HG03060 (cell line): Measurements from ENCODE around the gene CLCNKB.

Experiments used
- ATAC-seq: cut with Tn5 transposase; IDR thresholded peaks from one replicate; pipeline ENCODE4 v1.9.1; 2021; ENCODE audit warnings: low read depth, moderate number of reproducible peaks; ENCODE audit not compliant: unreplicated experiment

CLCNKB gene

DNA sequence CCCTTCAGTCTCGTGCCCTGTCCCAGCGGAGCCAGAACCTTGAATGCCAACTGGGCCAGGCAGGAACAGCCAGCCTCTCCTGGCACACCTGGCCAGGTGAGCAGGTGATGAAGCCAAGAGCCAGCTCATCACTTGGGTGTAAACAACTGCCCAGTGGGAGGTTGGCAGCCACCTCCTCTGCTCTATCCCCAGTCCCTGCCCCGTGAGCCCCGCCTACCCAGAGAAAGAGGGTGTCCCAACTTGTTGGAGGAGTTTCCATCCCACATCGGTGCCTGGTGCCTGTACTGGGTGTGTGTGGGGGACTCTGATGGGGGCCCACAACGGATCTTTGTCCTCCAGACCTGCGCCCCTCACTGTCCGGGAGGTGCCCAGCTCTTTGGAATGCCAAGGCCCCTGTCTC, 47.7 kb downstream of the CLCNKB start:
- no peak for ATAC-seq

DNA sequence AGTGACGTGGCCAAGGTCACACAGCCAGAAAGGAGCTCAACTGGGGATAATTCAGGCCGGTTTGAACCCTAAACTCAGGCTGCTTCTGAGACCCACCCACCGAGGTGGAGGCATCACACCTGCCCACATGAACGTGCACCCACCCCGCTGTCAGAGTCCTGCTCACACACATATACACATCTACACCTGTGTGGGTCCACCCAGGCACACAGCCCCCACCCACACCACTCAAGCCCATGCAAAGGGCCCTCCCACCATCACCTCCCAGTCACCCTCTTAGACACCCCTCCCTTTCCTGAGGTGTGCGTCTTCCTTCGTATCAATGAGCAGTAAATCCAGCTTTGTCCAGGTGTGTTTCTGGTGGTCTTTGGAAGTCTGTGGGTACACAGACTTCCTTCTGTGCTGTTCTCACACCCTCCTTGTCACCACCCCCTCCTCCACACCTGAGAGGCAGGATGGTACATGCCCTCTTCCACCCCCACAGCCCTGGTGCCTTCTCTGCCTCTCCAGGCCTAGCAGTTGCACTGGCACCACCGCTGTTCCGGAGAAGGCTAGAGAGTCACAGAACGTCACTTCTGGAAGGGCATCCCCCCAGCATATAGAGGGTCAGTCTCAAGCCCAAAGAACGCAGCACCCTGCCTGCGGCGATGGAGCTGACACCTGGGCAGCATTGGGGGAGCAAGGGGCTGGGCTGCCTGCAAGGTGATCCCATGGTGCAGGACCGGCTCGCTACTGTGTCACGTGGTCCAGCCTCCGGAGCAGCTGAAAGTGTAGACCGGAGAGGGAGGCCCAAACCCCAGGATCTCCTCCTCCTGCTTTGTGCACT, 48.7 kb downstream of the CLCNKB start:
- no peak for ATAC-seq

DNA sequence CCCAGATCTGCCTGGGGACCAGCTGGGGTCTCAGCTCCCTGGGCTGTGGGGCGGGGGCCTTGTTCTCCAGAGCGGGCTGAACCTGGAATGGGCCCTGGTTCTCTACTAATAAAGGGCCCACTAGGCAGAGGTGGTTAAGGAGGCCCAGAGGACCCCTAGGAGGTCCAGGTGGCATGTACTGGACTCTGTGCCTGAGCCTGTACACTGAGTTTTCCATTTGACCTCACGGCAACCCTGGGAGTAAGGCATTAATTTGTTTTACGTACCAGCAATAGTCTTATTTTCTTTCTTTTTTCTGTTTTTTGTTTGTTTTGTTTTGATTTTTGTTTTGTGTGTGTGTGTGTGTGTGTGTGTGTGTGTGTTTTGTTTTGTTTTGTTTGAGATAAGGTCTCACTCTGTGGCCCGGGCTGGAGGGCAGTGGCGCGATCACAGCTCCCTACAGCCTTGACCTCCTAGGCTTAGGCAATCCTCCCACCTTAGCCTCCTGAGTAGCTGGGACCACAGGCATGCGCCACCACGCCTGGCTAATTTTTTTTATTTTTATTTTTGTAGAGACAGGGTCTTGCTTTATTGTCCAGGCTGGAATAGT, 49.4 kb downstream of the CLCNKB start:
- no peak for ATAC-seq

DNA sequence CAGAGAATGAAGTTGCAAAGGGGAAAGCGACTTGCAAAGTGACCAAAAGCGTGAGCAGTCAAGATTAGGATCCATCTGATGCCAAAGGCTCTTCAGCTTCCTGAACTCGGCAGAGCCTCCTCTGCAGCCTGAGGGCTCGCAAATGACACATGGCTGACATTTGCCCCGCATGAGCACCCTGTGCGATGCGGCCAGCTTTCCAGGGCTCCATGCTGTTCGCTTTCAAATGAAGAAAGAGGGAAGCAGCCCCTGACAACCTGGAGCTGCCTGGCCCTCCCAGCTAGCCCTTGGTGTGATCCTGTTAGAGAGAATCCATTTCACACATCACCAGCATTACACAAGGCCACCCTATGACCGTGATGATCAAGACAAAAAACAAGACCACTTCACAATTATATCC, 50.0 kb downstream of the CLCNKB start:
- no peak for ATAC-seq

DNA sequence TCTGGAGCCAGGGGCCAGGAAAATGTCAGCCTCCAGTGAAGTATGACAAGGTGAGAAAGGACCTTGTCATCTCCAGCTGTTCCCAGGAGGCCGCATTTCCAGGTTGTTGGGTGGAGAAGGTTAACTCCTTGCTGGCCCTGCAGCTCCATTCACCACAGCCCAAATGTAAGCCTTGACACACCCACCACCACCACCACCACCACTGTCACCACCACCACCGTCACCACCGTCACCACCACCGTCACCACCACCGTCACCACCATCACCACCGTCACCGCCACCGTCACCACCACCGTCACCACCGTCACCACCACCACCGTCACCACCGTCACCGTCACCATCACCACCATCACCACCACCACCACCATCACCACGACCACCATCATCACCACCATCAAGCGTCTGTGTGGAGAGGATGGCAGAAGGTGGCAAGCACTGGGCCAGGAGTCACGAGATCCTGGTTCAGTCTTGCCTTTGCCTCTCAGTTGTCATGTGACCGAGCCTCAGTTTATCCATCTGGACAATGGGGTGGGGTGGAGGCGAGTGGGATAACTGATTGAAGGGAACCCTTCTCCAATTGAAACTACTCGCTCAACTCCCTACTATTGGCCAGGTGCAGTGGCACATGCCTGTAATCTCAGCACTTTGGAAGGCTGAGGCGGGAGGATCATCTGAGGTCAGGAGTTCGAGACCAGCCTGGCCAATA, 51.0 kb downstream of the CLCNKB start:
- ATAC-seq: no peak

DNA sequence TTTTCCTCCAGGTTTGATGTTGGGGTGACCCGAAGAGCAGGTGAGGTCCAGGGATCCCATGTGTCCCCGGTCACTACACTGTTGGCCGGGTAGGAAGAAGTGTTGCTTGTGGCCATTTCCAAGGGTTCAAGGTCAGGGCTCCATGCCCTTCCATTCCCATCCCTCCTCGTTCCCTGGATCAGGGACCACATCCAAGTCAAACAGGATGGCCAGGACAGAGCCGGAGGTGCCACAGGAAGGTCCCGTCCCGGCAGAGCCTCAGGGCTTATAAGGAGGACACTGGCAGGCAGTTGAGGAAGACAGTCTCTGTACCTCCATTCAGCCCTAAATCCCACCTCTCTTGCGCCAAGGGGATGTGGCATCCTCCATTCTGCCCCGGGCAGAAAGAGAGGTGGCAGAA, 51.9 kb downstream of the CLCNKB start:
- no peak for ATAC-seq

DNA sequence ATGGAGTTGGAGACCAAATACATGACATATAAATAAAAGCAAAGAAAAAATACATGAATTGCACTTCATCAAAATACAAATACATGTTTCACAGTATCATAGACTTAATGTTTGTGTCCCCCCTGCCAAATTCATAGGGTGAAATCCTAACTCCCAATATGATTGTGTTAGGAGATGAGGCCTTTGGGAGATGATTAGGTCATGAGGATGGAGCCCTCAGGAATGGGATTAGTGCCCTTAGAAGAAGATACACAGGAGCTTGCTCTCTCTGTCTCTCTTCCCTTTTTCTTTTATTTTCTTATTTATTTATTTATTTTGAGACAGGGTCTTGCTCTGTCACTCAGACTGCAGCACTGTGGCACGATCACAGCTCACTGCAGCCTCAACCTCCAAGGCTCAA, 55.8 kb downstream of the CLCNKB start:
- no peak for ATAC-seq

DNA sequence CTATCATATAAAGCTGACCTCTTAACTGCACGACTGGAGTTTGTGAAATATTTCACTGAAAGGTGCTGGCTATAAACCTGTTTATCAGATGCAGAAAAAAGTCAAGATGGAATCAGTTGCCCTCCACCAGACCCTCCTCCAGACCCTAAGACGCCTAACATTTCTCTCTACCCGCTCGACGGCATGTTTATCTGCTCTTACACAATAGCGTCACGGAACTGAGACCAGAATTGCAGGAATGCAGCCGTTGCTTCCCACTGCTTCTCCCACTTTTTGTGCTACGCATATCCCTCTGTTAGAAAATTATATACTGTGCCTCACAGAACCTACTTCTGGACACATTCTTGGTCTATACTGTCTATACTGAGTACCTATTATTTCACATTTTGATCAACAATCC, 58.0 kb downstream of the CLCNKB start:
- no peak for ATAC-seq
